HL-60/S4 (cell line): ENCODE data around the gene CCDC184.
"Not testable (repeated sequence)": the region's sequence is repeated elsewhere in the genome, so short reads cannot be mapped to it uniquely, and the experiment has no call there.

Experiments used
- in situ Hi-C: fragments of 300-500 bp; cut with MboI; formaldehyde crosslinking; loops from 2 replicates; pipeline ENCODE4 v1.14.3; 2022; ENCODE audit warnings: low sequenced_read_pairs

The CCDC184 gene

GRCh38 chr12:48183091-48183875 is at the start of gene CCDC184:
TSS of gene CCDC184 (plus strand) at chr12:48183644. CDS start at chr12:48184123, 479 bp downstream.
- in situ Hi-C loops: no loop called here

GRCh38 chr12:48135027-48135426 is 48.4 kb upstream of the CCDC184 start:
- in situ Hi-C loops: no loop called here

DNA sequence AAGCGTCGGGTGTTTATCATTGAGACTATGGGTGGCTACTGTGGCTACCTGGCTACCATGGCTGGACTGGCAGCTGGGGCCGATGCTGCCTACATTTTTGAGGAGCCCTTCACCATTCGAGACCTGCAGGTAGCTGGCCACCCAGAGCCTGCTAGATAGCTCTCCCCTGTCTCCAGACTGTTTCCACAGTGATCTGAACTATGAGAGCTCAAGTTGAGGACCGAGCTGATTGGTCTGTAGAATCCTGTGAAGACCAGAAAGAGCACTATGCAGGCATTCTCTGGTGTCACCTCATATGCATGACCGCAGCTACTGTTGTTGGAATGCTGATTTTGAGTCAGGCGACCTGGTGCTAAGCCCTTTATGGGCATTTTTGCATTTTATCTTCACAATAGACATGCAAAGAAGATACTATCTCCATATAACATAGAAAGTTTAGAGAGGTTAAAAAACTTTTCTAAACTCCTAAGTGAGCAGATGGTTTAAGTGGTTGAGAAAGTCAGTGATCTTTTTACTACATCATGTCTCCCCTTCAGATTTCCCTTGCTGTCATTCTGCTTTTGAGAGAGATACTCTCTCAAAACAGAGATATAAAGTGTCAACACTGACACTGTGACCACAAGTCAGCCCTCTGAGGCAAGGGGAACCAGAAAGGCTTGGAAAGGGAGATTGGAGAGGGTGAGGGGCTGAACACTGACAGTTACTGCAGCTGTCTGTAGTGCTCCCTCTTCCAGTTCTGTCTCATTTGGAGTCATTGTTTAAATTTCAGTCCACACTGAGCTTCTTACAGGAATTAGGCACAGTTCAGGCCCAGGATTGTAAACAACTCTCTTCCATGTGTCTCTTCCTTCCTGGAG is 40.4 kb upstream of the CCDC184 start:
- in situ Hi-C loops: no loop called here

- in situ Hi-C loops: no loop called here
Observed at GRCh38 chr12:48143898-48144297, 39.5 kb upstream of the CCDC184 start.

GRCh38 chr12:48145981-48146380 is 37.5 kb upstream of the CCDC184 start:
- in situ Hi-C loops: no loop called here

- in situ Hi-C loops: no loop called here
Observed at GRCh38 chr12:48151103-48151771, 32.2 kb upstream of the CCDC184 start.

GRCh38 chr12:48155786-48156185 is 27.7 kb upstream of the CCDC184 start:
- in situ Hi-C loops: not testable (repeated sequence)

DNA sequence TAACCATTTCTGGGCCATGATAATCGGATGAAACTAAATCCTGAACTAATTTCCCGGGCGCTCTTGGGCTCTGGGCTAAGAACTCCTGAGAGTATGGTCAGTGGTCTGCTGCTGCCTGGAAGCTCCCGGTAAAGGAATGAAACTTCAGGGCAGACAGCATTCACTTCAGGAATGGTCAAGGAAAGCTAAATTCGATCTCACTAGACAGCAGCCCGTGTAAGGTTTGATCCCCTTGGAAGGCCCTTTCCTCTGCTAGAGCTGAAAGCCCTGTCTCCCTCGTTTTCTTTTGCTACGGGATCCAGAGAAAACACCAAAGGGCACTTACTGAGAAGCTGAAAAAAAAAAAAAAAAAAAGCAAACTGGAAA is 26.8 kb upstream of the CCDC184 start:
- in situ Hi-C loops: no loop called here

GRCh38 chr12:48157018-48157888 is 26.2 kb upstream of the CCDC184 start, which contains the start of gene ASB8:
TSS of gene ASB8 (minus strand) at chr12:48157515. CDS start at chr12:48153496, 4,019 bp downstream.
- in situ Hi-C loops: no loop called here

- in situ Hi-C loops: no loop called here
Observed at GRCh38 chr12:48157889-48158370, 25.5 kb upstream of the CCDC184 start.

DNA sequence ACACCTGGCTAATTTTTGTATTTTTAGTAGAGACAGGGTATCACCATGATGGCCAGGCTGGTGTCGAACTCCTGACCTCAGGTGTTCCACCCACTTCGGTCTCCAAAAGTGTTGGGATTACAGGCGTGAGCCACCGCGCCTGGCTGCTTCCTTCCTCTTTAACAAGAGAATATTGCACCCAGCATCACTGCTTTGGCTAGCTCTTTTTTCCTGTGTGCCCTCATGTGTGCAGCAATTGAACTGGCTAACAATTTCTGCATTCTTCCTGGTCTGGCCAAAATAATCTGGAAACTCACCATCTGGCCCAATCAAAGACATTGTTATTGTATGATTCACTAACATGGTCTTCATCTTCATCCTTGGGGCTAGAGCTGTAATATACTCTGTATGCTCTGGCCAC is 23.4 kb upstream of the CCDC184 start:
- in situ Hi-C loops: no loop called here

DNA sequence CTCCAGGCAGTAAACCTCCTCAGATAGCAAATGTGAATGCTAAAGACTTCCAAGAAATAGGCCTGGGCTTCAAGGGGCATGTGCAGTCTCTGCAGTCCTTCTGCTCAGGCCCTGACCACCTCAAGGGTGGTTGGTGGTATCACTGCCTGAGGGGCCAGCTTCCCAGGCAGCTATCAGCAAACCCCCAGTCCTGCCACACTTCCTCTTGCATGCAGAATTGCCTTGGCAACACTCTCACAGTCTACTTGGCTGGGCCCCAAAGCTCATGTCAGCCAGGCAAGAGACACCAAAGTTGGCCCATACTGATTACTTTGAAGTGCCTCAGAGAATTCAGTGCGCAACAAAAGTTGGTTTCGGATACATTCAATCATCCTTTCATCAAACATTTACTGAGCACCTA is 22.6 kb upstream of the CCDC184 start:
- in situ Hi-C loops: no loop called here

DNA sequence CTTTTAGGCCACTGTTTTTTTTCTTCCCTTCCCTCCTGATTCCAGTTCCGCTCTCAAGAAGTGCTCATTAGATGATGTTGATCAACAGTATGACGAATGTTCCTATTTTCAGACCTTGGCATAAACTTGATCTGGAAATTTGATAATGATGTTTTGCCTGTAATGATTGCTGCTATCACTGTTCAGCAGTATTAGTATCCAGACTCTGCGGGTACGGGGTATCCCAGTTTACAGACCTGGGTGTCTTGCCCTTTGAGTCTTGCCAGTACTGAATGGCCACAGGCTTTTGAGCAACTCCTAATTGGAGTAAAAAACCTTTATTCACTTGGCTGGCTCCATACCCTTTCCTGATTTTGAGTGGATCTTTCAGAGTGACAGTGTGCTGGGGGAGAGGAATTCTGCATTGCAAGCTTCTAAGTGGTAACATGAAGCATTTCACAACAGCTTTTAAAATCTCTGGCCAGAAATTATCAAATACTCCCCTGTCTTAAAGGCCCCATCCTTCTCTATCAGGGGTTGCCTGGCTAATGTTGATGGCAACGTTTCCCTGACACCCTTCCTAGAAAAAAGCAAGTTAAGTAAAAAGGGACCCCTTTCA is 20.2 kb upstream of the CCDC184 start:
- in situ Hi-C loops: no loop called here

GRCh38 chr12:48164451-48164850 is 19.0 kb upstream of the CCDC184 start:
- in situ Hi-C loops: no loop called here

GRCh38 chr12:48165089-48165981 is 18.1 kb upstream of the CCDC184 start:
- in situ Hi-C loops: no loop called here

DNA sequence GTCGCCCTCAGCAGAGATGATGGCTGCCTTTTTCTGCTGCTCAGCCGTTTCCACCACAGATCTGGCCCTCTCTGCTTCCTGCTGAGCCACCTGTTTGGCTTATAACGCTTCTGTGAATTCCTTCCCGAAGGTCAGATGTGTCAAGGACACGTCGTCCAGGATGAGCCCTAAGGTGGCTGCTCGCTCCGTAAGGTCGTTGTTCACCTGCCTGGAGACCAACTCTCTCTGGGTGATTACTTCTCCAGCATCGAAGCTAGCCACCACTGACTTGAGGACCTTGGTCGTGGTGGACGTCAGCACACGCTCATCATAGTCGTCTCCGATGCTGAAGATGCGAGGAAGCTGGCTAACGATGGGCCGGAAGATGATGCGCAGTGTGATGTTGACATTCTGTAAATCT is 14.4 kb upstream of the CCDC184 start:
- in situ Hi-C loops: no loop called here

DNA sequence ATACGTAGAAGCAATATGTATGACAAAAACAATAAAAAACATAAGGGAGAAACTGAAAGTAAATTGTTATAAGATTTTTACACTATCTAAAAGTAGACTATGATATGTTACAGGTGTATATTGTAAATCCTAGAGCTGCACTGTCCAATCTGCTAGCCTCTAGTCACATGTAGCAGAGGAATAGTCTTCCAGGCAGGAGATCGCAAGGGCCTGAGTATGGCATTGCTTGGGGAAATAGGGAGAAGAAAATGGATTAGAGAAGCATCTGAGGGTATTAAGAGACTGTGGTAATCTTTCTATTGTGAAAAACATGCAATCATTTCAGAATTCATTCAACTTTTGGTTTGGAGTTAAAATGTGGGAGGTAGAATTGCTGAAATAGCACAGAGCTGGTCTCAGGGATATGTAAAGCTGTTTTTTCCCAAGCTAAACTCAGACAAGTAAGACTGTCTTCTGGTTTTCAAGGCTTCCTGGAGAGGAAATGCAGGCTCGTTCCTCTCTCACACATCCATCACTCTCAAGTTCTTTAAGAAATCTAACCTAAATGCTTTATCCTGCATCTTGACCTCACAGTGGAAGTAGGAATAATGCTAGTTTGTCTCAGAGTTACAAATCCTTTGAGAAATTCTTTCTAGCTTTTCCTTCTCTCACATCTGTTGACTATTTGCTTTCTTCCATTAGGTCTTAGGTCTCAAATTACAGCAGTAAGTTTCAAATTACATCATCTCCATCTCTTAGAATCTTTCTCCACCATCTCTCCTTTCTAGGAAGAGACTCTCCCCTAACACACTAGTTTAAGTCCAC is 7.6 kb upstream of the CCDC184 start:
- in situ Hi-C loops: no loop called here

DNA sequence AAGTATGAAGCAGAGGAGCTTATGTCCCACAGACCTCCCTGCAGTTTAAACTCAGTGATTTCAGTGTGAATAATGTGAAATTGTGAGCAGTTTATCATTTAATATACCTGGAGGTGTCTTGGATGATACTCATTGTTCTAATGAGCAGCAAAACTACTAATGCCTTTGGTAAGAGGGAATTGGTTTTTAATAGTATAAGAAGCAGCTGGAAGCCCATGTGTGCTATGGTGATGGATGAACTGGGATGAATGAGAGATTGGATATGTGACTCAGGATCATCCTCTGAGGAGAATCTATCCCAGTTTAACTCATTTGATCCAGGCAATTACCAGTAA is 7.1 kb upstream of the CCDC184 start:
- in situ Hi-C loops: no loop called here
